HCT116 (cell line): ENCODE measurements around the gene APC2. TPM values are rescaled to one million over a fixed set of nuclear protein-coding genes. Genes with fewer than 3 reads are reported as not detected.

Experiments
- ELF1 ChIP-seq: IDR thresholded peaks from 2 replicates; pipeline ENCODE4 v1.6.1; 2012; ENCODE audit warnings: low read depth, borderline replicate concordance
- EZH2 ChIP-seq: fragments of 200-600 bp; sonication (generic); IDR thresholded peaks from 2 replicates; pipeline ENCODE4 v1.6.1; 2017; ENCODE audit warnings: antibody characterized with exemption, mixed run types
- MAX ChIP-seq: IDR thresholded peaks from 2 replicates; pipeline ENCODE4 v1.6.1; 2012
- RAD21 ChIP-seq: IDR thresholded peaks from 2 replicates; pipeline ENCODE4 v1.6.1; 2012; ENCODE audit warnings: low read depth, mild to moderate bottlenecking
- REST ChIP-seq: IDR thresholded peaks from 2 replicates; pipeline ENCODE4 v1.6.1; 2012; ENCODE audit warnings: low read depth
- TCF7L2 ChIP-seq: IDR thresholded peaks from 2 replicates; pipeline ENCODE4 v1.7.0; 2011; ENCODE audit warnings: borderline replicate concordance, inconsistent platforms; ENCODE audit not compliant: insufficient read depth, insufficient read length; ENCODE audit errors: extremely low read depth
- ZFX ChIP-seq: fragments of 450-650 bp; IDR thresholded peaks from 2 replicates; pipeline ENCODE4 v1.6.1; 2017
- total RNA-seq: library from RNA; stranded (reverse); gene quantifications from one replicate; pipeline ENCODE4 v1.2.1, GENCODE V29; 2021; ENCODE audit not compliant: unreplicated experiment
- TF ChIP-seq, protein P1 (sequence below), 3 experiments: fragments of 200-600 bp in 1 of 3; sonication (generic) in 1 of 3; IDR thresholded peaks in 2 of 3; conservative IDR thresholded peaks in 1 of 3; 2 replicates each; pipeline ENCODE4 v1.5.1; 2012 to 2017; ENCODE audit warnings: low read depth in 2 of 3, low read length in 2 of 3, antibody characterized with exemption in 1 of 3, borderline replicate concordance in 1 of 3, control low read depth in 1 of 3, mild to moderate bottlenecking in 1 of 3, mixed read lengths in 1 of 3, mixed run types in 1 of 3, moderate library complexity in 1 of 3; ENCODE audit not compliant: insufficient read depth in 1 of 3

Gene APC2
- total RNA-seq, 1 experiment from 2014 or later = 1.6 TPM

DNA sequence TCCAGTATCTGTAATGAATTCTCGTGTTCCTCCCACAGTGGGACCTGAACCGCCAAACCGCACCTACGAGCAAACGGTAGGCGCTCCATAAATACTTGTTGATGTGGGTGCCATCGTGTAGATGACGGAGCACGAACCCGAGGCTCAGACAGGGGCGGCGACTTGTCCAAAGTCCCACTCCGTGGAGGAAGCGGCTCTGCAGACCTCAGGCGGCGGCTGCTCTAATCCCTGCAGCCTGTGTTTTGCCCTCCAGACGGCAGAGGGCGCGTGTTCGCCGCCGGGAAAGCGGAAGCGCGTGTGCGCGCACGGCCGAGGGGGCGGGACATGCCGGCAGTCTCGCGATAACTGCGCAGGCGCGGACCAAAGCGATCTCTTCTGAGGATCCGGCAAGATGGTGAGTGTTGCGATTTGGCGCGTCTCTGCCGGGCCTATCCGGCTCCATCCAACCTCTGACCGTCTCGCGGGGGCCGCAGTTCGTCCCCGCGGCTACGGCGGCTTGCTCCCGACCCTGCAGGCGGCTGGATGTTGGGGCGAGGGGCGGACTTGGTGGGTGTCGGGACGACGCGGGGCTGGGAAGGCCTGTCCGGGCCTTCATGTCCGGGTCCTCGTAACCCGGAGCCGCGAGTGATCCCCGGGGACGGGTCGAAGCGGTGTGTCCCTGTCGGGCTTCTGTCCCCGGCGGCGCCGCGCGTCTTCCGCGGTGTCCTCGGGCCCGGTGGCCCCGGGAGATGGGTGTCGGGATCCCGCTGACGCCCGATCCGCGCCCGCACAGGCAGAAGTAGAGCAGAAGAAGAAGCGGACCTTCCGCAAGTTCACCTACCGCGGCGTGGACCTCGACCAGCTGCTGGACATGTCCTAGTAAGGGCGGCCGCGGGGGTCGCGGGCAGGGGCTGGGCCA lies 11.6 kb upstream of the APC2 start, which contains the start of gene RPS15 (continued):
- no peak for TF ChIP-seq REST
- peak; percentile 95 for TF ChIP-seq MAX
- TF ChIP-seq ZFX = peak; percentile 98
- peak; percentile 84 for TF ChIP-seq TCF7L2
- no peak for TF ChIP-seq EZH2
- no peak; the same call in 1 of the 2 replicates for TF ChIP-seq ELF1
- peak; percentile 9; the same call in 1 of the 2 replicates for TF ChIP-seq RAD21
- TF ChIP-seq, protein P1, sequence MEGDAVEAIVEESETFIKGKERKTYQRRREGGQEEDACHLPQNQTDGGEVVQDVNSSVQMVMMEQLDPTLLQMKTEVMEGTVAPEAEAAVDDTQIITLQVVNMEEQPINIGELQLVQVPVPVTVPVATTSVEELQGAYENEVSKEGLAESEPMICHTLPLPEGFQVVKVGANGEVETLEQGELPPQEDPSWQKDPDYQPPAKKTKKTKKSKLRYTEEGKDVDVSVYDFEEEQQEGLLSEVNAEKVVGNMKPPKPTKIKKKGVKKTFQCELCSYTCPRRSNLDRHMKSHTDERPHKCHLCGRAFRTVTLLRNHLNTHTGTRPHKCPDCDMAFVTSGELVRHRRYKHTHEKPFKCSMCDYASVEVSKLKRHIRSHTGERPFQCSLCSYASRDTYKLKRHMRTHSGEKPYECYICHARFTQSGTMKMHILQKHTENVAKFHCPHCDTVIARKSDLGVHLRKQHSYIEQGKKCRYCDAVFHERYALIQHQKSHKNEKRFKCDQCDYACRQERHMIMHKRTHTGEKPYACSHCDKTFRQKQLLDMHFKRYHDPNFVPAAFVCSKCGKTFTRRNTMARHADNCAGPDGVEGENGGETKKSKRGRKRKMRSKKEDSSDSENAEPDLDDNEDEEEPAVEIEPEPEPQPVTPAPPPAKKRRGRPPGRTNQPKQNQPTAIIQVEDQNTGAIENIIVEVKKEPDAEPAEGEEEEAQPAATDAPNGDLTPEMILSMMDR (IDR thresholded peaks at IDR 0.05 in 2 of 3, conservative IDR thresholded peaks at IDR 0.05 in 1 of 3; ENCODE audit: borderline replicate concordance in 1 of 3, insufficient read depth in 1 of 3, low read depth in 2 of 3, low read length in 2 of 3) = peak; percentile 67 to 92 (median 79)
